ENCODE data around the gene SLC8A1.

GRCh38 chr2:40218679-40219078 is 233.2 kb downstream of the SLC8A1 start:
- TF ChIP-seq, protein P1, sequence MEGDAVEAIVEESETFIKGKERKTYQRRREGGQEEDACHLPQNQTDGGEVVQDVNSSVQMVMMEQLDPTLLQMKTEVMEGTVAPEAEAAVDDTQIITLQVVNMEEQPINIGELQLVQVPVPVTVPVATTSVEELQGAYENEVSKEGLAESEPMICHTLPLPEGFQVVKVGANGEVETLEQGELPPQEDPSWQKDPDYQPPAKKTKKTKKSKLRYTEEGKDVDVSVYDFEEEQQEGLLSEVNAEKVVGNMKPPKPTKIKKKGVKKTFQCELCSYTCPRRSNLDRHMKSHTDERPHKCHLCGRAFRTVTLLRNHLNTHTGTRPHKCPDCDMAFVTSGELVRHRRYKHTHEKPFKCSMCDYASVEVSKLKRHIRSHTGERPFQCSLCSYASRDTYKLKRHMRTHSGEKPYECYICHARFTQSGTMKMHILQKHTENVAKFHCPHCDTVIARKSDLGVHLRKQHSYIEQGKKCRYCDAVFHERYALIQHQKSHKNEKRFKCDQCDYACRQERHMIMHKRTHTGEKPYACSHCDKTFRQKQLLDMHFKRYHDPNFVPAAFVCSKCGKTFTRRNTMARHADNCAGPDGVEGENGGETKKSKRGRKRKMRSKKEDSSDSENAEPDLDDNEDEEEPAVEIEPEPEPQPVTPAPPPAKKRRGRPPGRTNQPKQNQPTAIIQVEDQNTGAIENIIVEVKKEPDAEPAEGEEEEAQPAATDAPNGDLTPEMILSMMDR (IDR thresholded peaks at IDR 0.05): no peak
- no peak for TF ChIP-seq POLR2A (IDR thresholded peaks at IDR 0.05)

Measured in adrenal gland (tissue), 5 donors.